ENCODE results near the gene CCNI.

The CCNI gene

DNA sequence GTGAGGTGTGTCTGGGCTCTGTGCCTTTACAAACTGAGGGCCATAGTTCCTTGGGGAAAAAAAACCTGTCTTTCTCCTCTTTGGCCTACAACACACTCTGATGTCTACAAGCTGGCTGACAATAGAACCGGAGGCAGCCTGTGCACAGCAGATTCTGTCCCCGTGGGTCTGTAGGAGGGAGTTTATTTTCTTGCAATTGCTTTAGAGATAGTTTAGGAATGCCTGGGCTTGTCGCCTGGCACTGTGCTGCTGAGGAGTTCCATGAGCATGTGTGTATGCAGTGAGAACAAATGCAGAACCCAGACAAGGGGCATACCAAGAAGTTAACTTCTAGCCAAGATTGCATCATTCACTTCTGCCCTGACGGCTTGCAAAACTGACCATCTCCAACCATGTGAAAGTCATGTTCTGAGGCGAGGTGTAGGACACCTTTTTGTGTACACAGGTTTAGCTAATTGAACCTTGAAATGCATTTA is 54.1 kb downstream of the CCNI start:
- no peak overlapping the region for H3K4me3 ChIP-seq (ENCODE audit: low read length)
- peaks cover 85% of the 10 kb centered on the region for H3K36me3 ChIP-seq (ENCODE audit: insufficient read depth, low read length)
- no peaks in the 10 kb centered on the region for H3K9me3 ChIP-seq (ENCODE audit: insufficient read depth, low read depth, low read length)
- no peak overlapping the region for H3K9ac ChIP-seq (ENCODE audit: low read depth, low read length)
- 90% methylated on average over 5 of the region's 5 CpGs for WGBS
- peaks cover 22% of the 10 kb centered on the region for H3K4me1 ChIP-seq (ENCODE audit: insufficient read depth, low read length)
- peak overlapping the region; percentile 32; the same call in 1 of the 2 replicates for H3K27ac ChIP-seq (ENCODE audit: low read depth, low read length)
- no peaks in the 10 kb centered on the region for H3K27me3 ChIP-seq (ENCODE audit: insufficient read depth, low read length)

DNA sequence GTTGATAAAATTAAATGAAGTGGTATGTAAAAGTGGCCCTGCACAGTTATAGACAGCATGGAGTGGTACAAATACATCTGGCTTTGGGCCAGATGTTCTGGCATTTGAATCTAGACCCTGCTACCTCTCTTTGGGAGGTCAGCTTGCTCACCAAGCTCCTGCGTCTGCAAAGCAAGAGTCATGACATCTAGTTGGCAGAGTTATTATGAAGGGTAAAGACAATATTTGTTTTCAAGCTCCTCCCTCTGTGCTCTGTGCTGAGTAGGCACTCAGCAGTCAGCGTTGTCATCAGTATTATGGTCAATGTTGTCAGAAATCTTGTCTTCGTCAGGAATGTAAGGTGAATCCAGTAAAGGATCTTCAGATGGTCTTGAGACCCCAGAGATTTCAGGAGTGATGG is 55.8 kb downstream of the CCNI start:
- WGBS, result 94% methylated on average over 3 of the region's 3 CpGs
- Histone ChIP-seq H3K36me3 (ENCODE audit: insufficient read depth, low read length) (peaks cover 81% of the 10 kb centered on the region), H3K27ac (ENCODE audit: low read depth, low read length) (no peak overlapping the region)

DNA sequence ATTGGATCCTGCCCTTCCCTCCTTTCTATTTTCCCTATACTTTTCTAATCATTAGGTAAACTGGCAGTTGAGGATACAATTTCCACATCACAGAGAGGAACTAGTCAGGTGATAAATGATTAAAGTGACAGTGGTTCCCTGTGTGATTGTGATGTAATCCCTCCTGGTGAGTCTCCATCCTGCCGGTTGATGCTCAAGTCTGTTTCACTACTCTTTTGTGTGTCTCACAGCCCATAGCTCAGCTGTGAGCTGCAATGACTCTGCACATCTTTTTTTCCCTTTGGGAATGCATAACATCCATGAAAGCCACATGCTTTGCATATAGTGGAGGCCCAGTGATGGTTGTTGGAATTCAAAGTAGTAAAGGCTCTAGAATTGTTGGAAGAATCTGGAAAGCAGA is 60.4 kb downstream of the CCNI start:
- Histone ChIP-seq H3K9ac (ENCODE audit: low read depth, low read length) (0 out of 2 replicates have a peak overlapping the region, but pooled peaks have one; percentile 1), H3K27ac (ENCODE audit: low read depth, low read length) (peak overlapping the region; percentile 52), H3K36me3 (ENCODE audit: insufficient read depth, low read length) (peaks cover 64% of the 10 kb centered on the region), H3K27me3 (ENCODE audit: insufficient read depth, low read length) (no peaks in the 10 kb centered on the region), H3K9me3 (ENCODE audit: insufficient read depth, low read depth, low read length) (no peaks in the 10 kb centered on the region), H3K4me1 (ENCODE audit: insufficient read depth, low read length) (peaks cover 39% of the 10 kb centered on the region), H3K4me3 (ENCODE audit: low read length) (no peak overlapping the region)
- WGBS, result 11% methylated on average over 1 of the region's 1 CpG

More for the DNA sequence above, 55.8 kb downstream of the CCNI start:
- Histone ChIP-seq H3K9ac (ENCODE audit: low read depth, low read length) (no peak overlapping the region), H3K4me3 (ENCODE audit: low read length) (no peak overlapping the region), H3K9me3 (ENCODE audit: insufficient read depth, low read depth, low read length) (no peaks in the 10 kb centered on the region), H3K4me1 (ENCODE audit: insufficient read depth, low read length) (peaks cover 32% of the 10 kb centered on the region), H3K27me3 (ENCODE audit: insufficient read depth, low read length) (no peaks in the 10 kb centered on the region)

DNA sequence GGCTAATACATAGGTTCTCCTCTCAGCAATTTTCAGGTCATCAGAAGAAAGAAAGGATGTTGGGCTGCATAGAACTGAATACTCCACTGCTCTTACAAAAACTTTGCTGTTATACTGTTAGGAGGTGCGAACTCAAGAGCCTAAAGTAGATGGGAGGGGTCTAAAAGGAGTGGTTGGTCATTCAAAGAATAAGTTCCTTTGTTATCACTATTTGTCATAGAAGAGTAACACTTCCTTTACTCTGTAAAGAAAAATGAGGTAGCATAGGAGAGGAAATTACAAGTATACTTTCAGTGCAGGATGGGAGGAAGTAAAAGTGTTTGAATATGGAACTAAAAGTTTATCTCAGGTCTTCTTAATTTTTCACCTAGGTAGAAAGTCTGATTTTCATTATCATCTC is 61.5 kb downstream of the CCNI start:
- peaks cover 56% of the 10 kb centered on the region for H3K36me3 ChIP-seq (ENCODE audit: insufficient read depth, low read length)
- no peaks in the 10 kb centered on the region for H3K9me3 ChIP-seq (ENCODE audit: insufficient read depth, low read depth, low read length)
- no peak overlapping the region for H3K4me3 ChIP-seq (ENCODE audit: low read length)
- H3K27ac ChIP-seq (ENCODE audit: low read depth, low read length), result no peak overlapping the region
- peaks cover 39% of the 10 kb centered on the region for H3K4me1 ChIP-seq (ENCODE audit: insufficient read depth, low read length)
- WGBS, result no CpG with 5 or more reads among the region's 1 CpG
- no peaks in the 10 kb centered on the region for H3K27me3 ChIP-seq (ENCODE audit: insufficient read depth, low read length)
- H3K9ac ChIP-seq (ENCODE audit: low read depth, low read length), result no peak overlapping the region

DNA sequence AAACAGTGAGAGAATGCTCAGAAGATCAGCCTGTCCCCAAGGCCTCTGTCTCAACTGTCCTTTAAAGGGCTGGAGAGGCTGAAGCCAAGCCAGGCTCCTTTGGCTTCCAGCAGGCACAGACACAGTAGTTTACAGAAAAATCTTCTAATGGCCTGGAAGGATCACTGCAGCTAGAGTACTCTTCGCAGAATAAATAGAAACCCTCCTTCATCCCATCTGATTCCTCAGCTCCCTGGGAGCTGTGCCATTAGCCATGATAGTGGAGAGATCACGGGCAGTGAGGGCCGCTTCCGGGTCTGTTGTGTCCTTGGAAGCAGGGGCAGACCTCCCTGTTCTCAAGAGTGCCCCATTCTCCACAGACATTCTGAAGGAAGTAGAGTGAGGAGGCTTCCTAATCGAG is 63.1 kb downstream of the CCNI start:
- Histone ChIP-seq H3K27ac (ENCODE audit: low read depth, low read length) (no peak overlapping the region), H3K36me3 (ENCODE audit: insufficient read depth, low read length) (peaks cover 44% of the 10 kb centered on the region; the same call in 1 of the 2 replicates), H3K4me3 (ENCODE audit: low read length) (no peak overlapping the region), H3K9ac (ENCODE audit: low read depth, low read length) (no peak overlapping the region), H3K9me3 (ENCODE audit: insufficient read depth, low read depth, low read length) (no peaks in the 10 kb centered on the region), H3K4me1 (ENCODE audit: insufficient read depth, low read length) (peaks cover 48% of the 10 kb centered on the region), H3K27me3 (ENCODE audit: insufficient read depth, low read length) (no peaks in the 10 kb centered on the region)
- WGBS, result 84% methylated on average over 4 of the region's 5 CpGs

DNA sequence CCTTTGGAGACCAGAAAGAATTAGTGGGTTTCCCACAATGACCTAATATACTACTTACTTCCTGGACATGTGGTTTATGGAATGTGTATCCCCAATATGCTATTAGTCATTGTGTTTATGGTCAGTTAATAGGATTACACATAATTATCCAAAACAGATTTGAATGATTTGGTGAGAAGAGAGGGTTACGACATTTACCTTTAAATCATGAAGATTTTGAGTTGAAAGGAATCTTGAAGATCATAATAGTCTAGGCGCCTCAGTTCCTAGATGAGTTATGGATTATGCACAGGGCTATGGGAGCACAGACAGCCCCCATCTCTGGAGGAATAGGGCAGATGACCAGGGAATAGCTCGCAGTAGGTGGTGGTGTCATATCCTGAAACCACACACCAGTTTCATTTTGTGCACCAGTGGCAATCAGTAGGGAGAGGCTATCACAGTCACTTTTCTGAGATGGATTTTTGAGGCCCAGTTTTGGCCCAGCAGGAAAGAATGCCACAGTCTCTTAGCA is 64.9 kb downstream of the CCNI start:
- 93% methylated on average over 3 of the region's 3 CpGs for WGBS
- Histone ChIP-seq H3K27me3 (ENCODE audit: insufficient read depth, low read length) (no peaks in the 10 kb centered on the region), H3K9me3 (ENCODE audit: insufficient read depth, low read depth, low read length) (no peaks in the 10 kb centered on the region), H3K36me3 (ENCODE audit: insufficient read depth, low read length) (peaks cover 41% of the 10 kb centered on the region), H3K4me1 (ENCODE audit: insufficient read depth, low read length) (peaks cover 57% of the 10 kb centered on the region), H3K9ac (ENCODE audit: low read depth, low read length) (no peak overlapping the region), H3K27ac (ENCODE audit: low read depth, low read length) (no peak overlapping the region), H3K4me3 (ENCODE audit: low read length) (no peak overlapping the region)

DNA sequence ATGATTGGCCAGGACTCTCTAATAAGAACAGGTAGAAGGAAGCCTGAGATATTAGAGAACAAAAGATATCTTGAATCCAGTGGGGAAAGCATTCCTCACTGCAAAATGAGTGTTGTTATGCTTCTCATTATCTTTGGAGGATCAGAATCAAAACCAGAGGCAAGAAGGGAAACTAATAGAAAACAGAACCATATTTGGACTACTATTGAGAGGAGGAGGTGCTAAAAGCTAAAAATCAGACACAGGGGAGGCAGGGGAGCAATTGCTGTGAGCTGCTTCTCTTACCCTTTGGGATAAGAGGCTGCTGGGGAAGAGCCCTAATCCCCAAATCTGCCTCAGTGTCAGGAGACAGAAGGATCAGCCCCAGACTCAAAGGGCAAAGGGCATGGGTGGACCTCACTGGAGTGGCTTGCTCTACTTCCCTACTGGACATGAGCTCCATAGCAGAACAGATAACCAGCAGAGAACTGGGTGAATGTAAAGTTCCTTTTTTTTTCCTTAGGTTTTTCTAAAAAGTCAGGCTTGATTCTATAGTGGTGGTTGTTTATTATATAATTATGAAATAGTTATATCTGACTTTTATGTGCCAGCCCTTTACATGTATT is 66.2 kb downstream of the CCNI start:
- Histone ChIP-seq H3K27me3 (ENCODE audit: insufficient read depth, low read length) (no peaks in the 10 kb centered on the region), H3K36me3 (ENCODE audit: insufficient read depth, low read length) (peaks cover 39% of the 10 kb centered on the region), H3K4me3 (ENCODE audit: low read length) (no peak overlapping the region), H3K9me3 (ENCODE audit: insufficient read depth, low read depth, low read length) (no peaks in the 10 kb centered on the region), H3K27ac (ENCODE audit: low read depth, low read length) (no peak overlapping the region), H3K9ac (ENCODE audit: low read depth, low read length) (no peak overlapping the region), H3K4me1 (ENCODE audit: insufficient read depth, low read length) (peaks cover 45% of the 10 kb centered on the region)

DNA sequence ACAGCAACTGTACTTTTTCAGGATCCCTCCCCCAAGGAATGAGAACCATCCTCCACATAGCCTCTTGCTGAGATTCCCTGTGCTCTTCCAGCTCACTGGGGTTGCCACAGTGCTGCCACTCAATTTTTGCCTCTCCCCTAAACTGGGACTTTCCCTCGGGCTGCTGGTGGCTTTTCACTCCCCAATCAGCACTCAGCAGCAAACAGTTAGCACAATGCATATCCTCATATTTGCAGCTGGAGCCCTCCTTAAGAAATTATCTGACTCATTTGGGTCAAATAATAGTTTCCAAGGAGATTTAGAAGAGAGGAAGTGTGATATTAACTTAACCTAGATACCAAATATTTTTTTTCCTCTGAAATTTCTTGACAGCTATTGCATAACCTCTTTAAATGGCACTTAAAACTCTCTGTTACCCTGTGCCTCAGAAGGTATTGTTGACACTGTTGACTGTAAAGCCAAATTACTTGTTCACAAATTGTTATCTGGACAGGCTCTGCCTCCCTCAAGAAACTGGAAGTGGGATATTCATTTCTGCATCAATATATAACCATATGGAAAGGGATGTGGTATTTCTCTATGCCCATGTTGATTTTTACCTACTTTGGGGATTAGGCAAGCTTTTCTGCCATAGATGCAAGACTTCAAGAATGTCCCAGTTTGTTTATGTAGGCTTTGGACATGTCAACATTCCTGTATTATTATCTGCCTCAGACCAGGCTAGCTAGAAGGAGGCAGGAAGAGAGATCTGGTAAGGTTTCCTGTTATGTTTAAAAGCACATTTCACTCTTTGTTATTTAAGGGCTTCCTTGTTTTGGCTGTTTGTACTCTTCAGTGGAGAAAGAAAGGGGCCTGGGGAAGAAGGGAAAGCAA is 68.2 kb downstream of the CCNI start:
- peaks cover 33% of the 10 kb centered on the region for H3K4me1 ChIP-seq (ENCODE audit: insufficient read depth, low read length)
- no peaks in the 10 kb centered on the region for H3K9me3 ChIP-seq (ENCODE audit: insufficient read depth, low read depth, low read length)
- WGBS, result 58% methylated on average over 1 of the region's 1 CpG
- peak overlapping the region; percentile 38; the same call in 1 of the 2 replicates for H3K27ac ChIP-seq (ENCODE audit: low read depth, low read length)
- H3K27me3 ChIP-seq (ENCODE audit: insufficient read depth, low read length), result no peaks in the 10 kb centered on the region
- no peak overlapping the region for H3K4me3 ChIP-seq (ENCODE audit: low read length)
- H3K36me3 ChIP-seq (ENCODE audit: insufficient read depth, low read length), result peaks cover 36% of the 10 kb centered on the region
- H3K9ac ChIP-seq (ENCODE audit: low read depth, low read length), result 0 out of 2 replicates have a peak overlapping the region, but pooled peaks have one; percentile 6

DNA sequence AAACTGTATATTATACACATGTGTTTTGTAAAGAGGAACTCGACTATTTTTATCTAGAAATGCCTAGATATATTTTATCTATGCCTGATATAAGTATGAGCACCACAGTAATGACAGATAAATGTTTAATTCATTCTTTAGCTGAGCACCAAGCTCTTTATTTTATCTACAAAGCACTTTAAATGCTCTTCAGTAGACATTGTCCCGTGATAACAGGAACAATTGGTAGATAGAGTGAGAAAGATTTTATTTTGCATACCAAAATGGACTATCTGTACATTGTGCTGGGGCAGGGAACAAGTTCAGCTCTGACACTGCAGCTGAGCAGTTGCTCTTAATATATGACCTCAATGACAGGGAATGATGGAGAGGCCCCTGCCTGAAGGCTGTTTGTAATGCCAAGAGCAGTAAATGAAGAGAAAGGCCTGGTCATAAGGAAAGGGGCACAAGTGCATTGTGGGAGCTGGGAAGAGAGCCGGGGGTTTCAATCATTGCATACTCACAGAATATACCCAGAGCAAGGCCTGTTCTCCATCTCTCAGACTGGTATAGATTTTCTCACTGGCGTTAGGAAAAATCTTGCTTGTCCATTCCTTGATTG is 68.9 kb downstream of the CCNI start:
- 88% methylated on average over 3 of the region's 4 CpGs for WGBS
- Histone ChIP-seq H3K27ac (ENCODE audit: low read depth, low read length) (no peak overlapping the region; the same call in 1 of the 2 replicates), H3K4me1 (ENCODE audit: insufficient read depth, low read length) (peaks cover 39% of the 10 kb centered on the region), H3K9ac (ENCODE audit: low read depth, low read length) (no peak overlapping the region), H3K36me3 (ENCODE audit: insufficient read depth, low read length) (peaks cover 28% of the 10 kb centered on the region), H3K4me3 (ENCODE audit: low read length) (no peak overlapping the region), H3K9me3 (ENCODE audit: insufficient read depth, low read depth, low read length) (no peaks in the 10 kb centered on the region), H3K27me3 (ENCODE audit: insufficient read depth, low read length) (no peaks in the 10 kb centered on the region)

DNA sequence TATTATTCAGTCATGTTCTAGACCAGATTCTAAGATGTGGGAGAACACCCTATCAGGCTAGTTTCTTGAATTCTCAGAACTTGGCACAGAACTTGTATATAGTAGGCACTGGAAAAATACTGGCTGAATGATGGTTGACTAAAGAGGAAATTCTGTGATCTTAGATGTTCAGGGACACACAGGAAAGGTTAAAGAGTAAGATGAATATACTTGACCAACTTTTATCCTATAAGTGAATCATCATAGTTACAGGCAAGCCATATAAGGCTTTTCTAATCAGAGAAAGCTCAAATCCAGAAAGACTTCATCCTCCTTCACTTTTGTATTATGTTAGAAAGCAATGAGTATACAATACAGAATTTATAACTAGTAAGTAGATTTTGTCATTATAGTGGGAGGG is 72.4 kb downstream of the CCNI start:
- Histone ChIP-seq H3K27me3 (ENCODE audit: insufficient read depth, low read length) (no peaks in the 10 kb centered on the region), H3K27ac (ENCODE audit: low read depth, low read length) (no peak overlapping the region), H3K9ac (ENCODE audit: low read depth, low read length) (no peak overlapping the region), H3K4me3 (ENCODE audit: low read length) (no peak overlapping the region), H3K36me3 (ENCODE audit: insufficient read depth, low read length) (peaks cover 34% of the 10 kb centered on the region), H3K9me3 (ENCODE audit: insufficient read depth, low read depth, low read length) (no peaks in the 10 kb centered on the region), H3K4me1 (ENCODE audit: insufficient read depth, low read length) (peaks cover 60% of the 10 kb centered on the region)
